LNCaP clone FGC (cell line): ENCODE data around the gene MCF2L2.
"Not testable (repeated sequence)": the region's sequence is repeated elsewhere in the genome, so short reads cannot be mapped to it uniquely, and the experiment has no call there.

ENCODE experiments used
- DNase-seq: peaks from one replicate; pipeline ENCODE4 v3.0.0-alpha.2; 2011; ENCODE audit warnings: low read depth
- H3K4me3 ChIP-seq: 2 replicates; pipeline ENCODE4 v1.5.1; 2011; ENCODE audit warnings: mild to moderate bottlenecking, low read depth, low read length, control low read depth
- CTCF ChIP-seq: IDR thresholded peaks from 2 replicates; pipeline ENCODE4 v1.5.1; 2012; ENCODE audit warnings: mild to moderate bottlenecking; ENCODE audit not compliant: control insufficient read depth, insufficient read depth; ENCODE audit errors: extremely low read depth

Gene MCF2L2

GRCh38 chr3:183178833-183179549, 249.4 kb downstream of the MCF2L2 start:
- peak overlapping the region; percentile 14 for H3K4me3 ChIP-seq
- TF ChIP-seq CTCF = peak; percentile 18; the same call in 1 of the 2 replicates
- no peak for DNase-seq

- DNase-seq = no peak
- TF ChIP-seq CTCF = no peak
- H3K4me3 ChIP-seq = no peak overlapping the region; the same call in 1 of the 2 replicates
Observed at GRCh38 chr3:183178512-183178832, 249.9 kb downstream of the MCF2L2 start.

- H3K4me3 ChIP-seq = no peak overlapping the region
- no peak for DNase-seq
- no peak for TF ChIP-seq CTCF
Observed at GRCh38 chr3:183172051-183172639, 256.3 kb downstream of the MCF2L2 start.

GRCh38 chr3:183167975-183168374, 260.4 kb downstream of the MCF2L2 start:
- not testable (repeated sequence) for DNase-seq

GRCh38 chr3:183163563-183163962, 264.9 kb downstream of the MCF2L2 start:
- TF ChIP-seq CTCF = no peak
- H3K4me3 ChIP-seq = no peak overlapping the region
- no peak for DNase-seq

More at GRCh38 chr3:183167975-183168374, 260.4 kb downstream of the MCF2L2 start:
- not testable (repeated sequence) for H3K4me3 ChIP-seq

GRCh38 chr3:183161552-183162336, 266.7 kb downstream of the MCF2L2 start:
- DNase-seq = no peak
- H3K4me3 ChIP-seq = no peak overlapping the region; the same call in 1 of the 2 replicates
- TF ChIP-seq CTCF = no peak

- H3K4me3 ChIP-seq = no peak overlapping the region
- no peak for TF ChIP-seq CTCF
- DNase-seq = no peak
Observed at GRCh38 chr3:183160616-183161015, 267.8 kb downstream of the MCF2L2 start.
